A549 (cell line): ENCODE data around the gene ZNF681. TPM values are rescaled to one million over a fixed set of nuclear protein-coding genes. Genes with fewer than 3 reads are reported as not detected.
A peak's percentile ranks its signal among the peaks of the same experiment; 100 is the strongest.

ENCODE experiments used
- ATAC-seq, 2 experiments: fragments of 200-7000 bp in 1 of 2; fragments of >200 bp in 1 of 2; cut with Nextera tagmentation in 1 of 2; cut with Tn5 transposase in 1 of 2; 3 replicates each; pipeline versions ENCODE4 v1.8.0 to v1.9.1; 2018 to 2020; ENCODE audit warnings: mild to moderate bottlenecking in 1 of 2, moderate library complexity in 1 of 2
- CTCF ChIA-PET: fragments of 300-600 bp; sonication (Branson Sonifier 250); formaldehyde crosslinking; extraction: SDS; loops from one replicate; lab custom pipeline; 2021; ENCODE audit warnings: antibody characterized with exemption, inconsistent platforms; lab: Yijun Ruan, JAX
- POLR2A ChIA-PET: fragments of 350-600 bp; formaldehyde crosslinking; extraction: SDS; loops from one replicate; lab custom pipeline; 2021; ENCODE audit warnings: antibody characterized with exemption, inconsistent platforms; lab: Yijun Ruan, JAX
- DNase-seq, 2 experiments: peaks; one replicate each; pipeline versions ENCODE4 v3.0.0 to v3.0.0-alpha.2; 2011 to 2016; ENCODE audit warnings: low read depth in 1 of 2, low spot score in 1 of 2
- FAIRE-seq: peaks from 2 replicates; lab custom pipeline; 2011; peaks lifted over from hg19 to GRCh38; lab: Jason Lieb, UNC
- H3K27ac ChIP-seq, 2 experiments: fragments of >200 bp; sonication (Bioruptor Twin); formaldehyde crosslinking; 3 replicates each; pipeline ENCODE4 v1.5.1; 2016 to 2017
- H3K4me1 ChIP-seq: fragments of >200 bp; sonication (Bioruptor Twin); formaldehyde crosslinking; 3 replicates; pipeline ENCODE4 v1.6.1; 2016
- H3K4me2 ChIP-seq: fragments of >200 bp; sonication (Bioruptor Twin); formaldehyde crosslinking; 3 replicates; pipeline ENCODE4 v1.6.1; 2016
- H3K4me3 ChIP-seq: fragments of >200 bp; sonication (Bioruptor Twin); formaldehyde crosslinking; 3 replicates; pipeline ENCODE4 v1.5.1; 2016
- H3K9me3 ChIP-seq: fragments of >200 bp; sonication (Bioruptor Twin); formaldehyde crosslinking; 3 replicates; pipeline ENCODE4 v1.6.1; 2016
- ATOH8 ChIP-seq: fragments of 250-450 bp; sonication (Bioruptor Pico); IDR thresholded peaks from 2 replicates; pipeline ENCODE4 v1.5.0; 2020; ENCODE audit warnings: low read depth, mild to moderate bottlenecking, moderate library complexity
- BCL3 ChIP-seq: fragments of >200 bp; sonication (Bioruptor Twin); formaldehyde crosslinking; IDR thresholded peaks from 3 replicates; pipeline ENCODE4 v1.6.1; 2016
- BHLHE40 ChIP-seq: IDR thresholded peaks from 2 replicates; pipeline ENCODE4 v1.6.1; 2012; ENCODE audit warnings: low read depth, low read length, inconsistent platforms
- CBX8 ChIP-seq: fragments of 200-600 bp; sonication (generic); IDR thresholded peaks from 2 replicates; pipeline ENCODE4 v1.6.1; 2016
- EHF ChIP-seq: fragments of 250-450 bp; sonication (Bioruptor Pico); IDR thresholded peaks from 2 replicates; pipeline ENCODE4 v1.5.0; 2020; ENCODE audit warnings: mild to moderate bottlenecking
- ELK1 ChIP-seq: fragments of 150-350 bp; IDR thresholded peaks from 2 replicates; pipeline ENCODE4 v1.6.1; 2014; ENCODE audit warnings: low read depth, mild to moderate bottlenecking, low read length
- FOSL2 ChIP-seq, 2 experiments: fragments of 450-650 bp in 1 of 2; fragments of >200 bp in 1 of 2; sonication (Bioruptor Twin) in 1 of 2; formaldehyde crosslinking; IDR thresholded peaks; 2 replicates each; pipeline versions ENCODE4 v1.5.0 to v1.6.1; 2016 to 2020; ENCODE audit warnings: mild to moderate bottlenecking in 1 of 2, moderate library complexity in 1 of 2
- KDM1A ChIP-seq: fragments of 200-600 bp; sonication (generic); IDR thresholded peaks from 2 replicates; pipeline ENCODE4 v1.6.1; 2016; ENCODE audit warnings: low read depth, mild to moderate bottlenecking
- MAFK ChIP-seq: fragments of 450-650 bp; IDR thresholded peaks from 2 replicates; pipeline ENCODE4 v1.6.1; 2014; ENCODE audit not compliant: partially characterized antibody
- NPAS2 ChIP-seq: fragments of 250-450 bp; sonication (Bioruptor Pico); IDR thresholded peaks from 2 replicates; pipeline ENCODE4 v1.8.0; 2022; ENCODE audit warnings: mild to moderate bottlenecking, moderate library complexity, borderline replicate concordance
- PBX3 ChIP-seq: IDR thresholded peaks from 2 replicates; pipeline ENCODE4 v1.6.1; 2012
- POLR2AphosphoS2 ChIP-seq: conservative IDR thresholded peaks from 2 replicates; pipeline ENCODE4 v1.6.1; 2012; ENCODE audit warnings: low read length, improper control_type of control experiment, inconsistent platforms
- RAD21 ChIP-seq, 2 experiments: fragments of >200 bp in 1 of 2; sonication (Bioruptor Twin) in 1 of 2; formaldehyde crosslinking in 1 of 2; IDR thresholded peaks in 1 of 2; conservative IDR thresholded peaks in 1 of 2; 2 replicates in 1 of 2; 3 replicates in 1 of 2; pipeline ENCODE4 v1.6.1; 2012 to 2018; ENCODE audit warnings: inconsistent platforms in 1 of 2
- RARB ChIP-seq: fragments of 250-450 bp; sonication (Bioruptor Pico); IDR thresholded peaks from 2 replicates; pipeline ENCODE4 v1.8.0; 2021; ENCODE audit warnings: mild to moderate bottlenecking, moderate library complexity
- RFX5 ChIP-seq: fragments of 450-650 bp; IDR thresholded peaks from 2 replicates; pipeline ENCODE4 v1.7.1; 2014; ENCODE audit warnings: antibody characterized with exemption, mild to moderate bottlenecking, moderate library complexity
- SMC3 ChIP-seq: fragments of >200 bp; sonication (Bioruptor Twin); formaldehyde crosslinking; IDR thresholded peaks from 3 replicates; pipeline ENCODE4 v1.6.1; 2018; ENCODE audit warnings: inconsistent platforms
- ZFP36 ChIP-seq: fragments of 450-650 bp; IDR thresholded peaks from 2 replicates; pipeline ENCODE4 v1.6.1; 2014; ENCODE audit warnings: borderline replicate concordance; ENCODE audit not compliant: partially characterized antibody
- WGBS: methylation state at CpG from one replicate; pipeline ENCODE4 v1.1.6; 2017; ENCODE audit errors: missing lambda C conversion rate; 5-methylcytosine and 5-hydroxymethylcytosine counted together
- polyA plus RNA-seq, 4 experiments: library from polyadenylated mRNA; depleted of rRNA in 3 of 4; stranded (reverse); fragments of >200 nt; fragmentation: RNase III in 1 of 4; extraction: RNeasy Plus Mini Kit Qiagen cat#74134 plus additional on column Dnase treatment in 1 of 4; gene quantifications; 2 replicates in 3 of 4; 3 replicates in 1 of 4; pipeline ENCODE4 v1.2.3, GENCODE V29; 2011 to 2017

Gene ZNF681
- polyA plus RNA-seq, 2 of the 4 experiments (the other 2 are of a cell fraction) = 0.01 to 0.03 TPM

GRCh38 chr19:23804676-23805075 is 46.0 kb upstream of the ZNF681 start:
- no peak for FAIRE-seq
- 7% methylated on average over 4 of the region's 4 CpGs for WGBS
- CTCF ChIA-PET = interaction anchor here (1.0 kb wide), 1 partner anchor 248 kb away, joined by 3 read pairs; no protein-coding TSS in a partner anchor
- H3K9me3 ChIP-seq = peaks cover 17% of the 10 kb centered on the region
- no peak overlapping the region for H3K27ac ChIP-seq
- no peaks in the 10 kb centered on the region for H3K4me1 ChIP-seq
- no peak for ATAC-seq
- no peak overlapping the region for H3K4me2 ChIP-seq
- TF ChIP-seq FOSL2 (IDR thresholded peaks at IDR 0.05) = no peak
- no peak for TF ChIP-seq FOSL2 (CRISPR knock-in tag; IDR thresholded peaks at IDR 0.05)
- no peak for TF ChIP-seq BHLHE40
- no peak for TF ChIP-seq RFX5
- TF ChIP-seq BCL3 = no peak
- TF ChIP-seq POLR2AphosphoS2 = no peak
- TF ChIP-seq ZFP36 = no peak
- TF ChIP-seq CBX8 = no peak
- no peak for TF ChIP-seq EHF (CRISPR knock-in tag)
- TF ChIP-seq PBX3 = no peak
- TF ChIP-seq RARB (CRISPR knock-in tag) = no peak
- no peak for TF ChIP-seq RAD21 (conservative IDR thresholded peaks at IDR 0.05 in 1 of 2, IDR thresholded peaks at IDR 0.05 in 1 of 2)
- TF ChIP-seq, all 56 proteins: peak for 0
- no peak for DNase-seq
- POLR2A ChIA-PET = no interaction called here
- no peak overlapping the region for H3K4me3 ChIP-seq

- no peak for FAIRE-seq
- H3K27ac ChIP-seq = no peak overlapping the region
- POLR2A ChIA-PET = no interaction called here
- no peak for TF ChIP-seq KDM1A
- TF ChIP-seq RARB (CRISPR knock-in tag) = no peak
- TF ChIP-seq ELK1 = no peak
- no peak for TF ChIP-seq SMC3
- no peak for TF ChIP-seq ATOH8 (CRISPR knock-in tag)
- no peak for TF ChIP-seq NPAS2 (CRISPR knock-in tag)
- TF ChIP-seq, all 56 proteins: peak for 0
- H3K4me3 ChIP-seq = no peak overlapping the region
- no peak for DNase-seq
- H3K9me3 ChIP-seq = peaks cover 15% of the 10 kb centered on the region
- ATAC-seq = no peak
- CTCF ChIA-PET = no interaction called here
- no peak overlapping the region for H3K4me2 ChIP-seq
- no peaks in the 10 kb centered on the region for H3K4me1 ChIP-seq
Measured at GRCh38 chr19:23802290-23802689, 43.6 kb upstream of the ZNF681 start.

GRCh38 chr19:23801803-23802202 is 43.1 kb upstream of the ZNF681 start:
- peak; percentile 67 for FAIRE-seq
- DNase-seq = no peak
- Histone ChIP-seq H3K27ac (no peak overlapping the region), H3K9me3 (peaks cover 15% of the 10 kb centered on the region), H3K4me3 (no peak overlapping the region), H3K4me1 (no peaks in the 10 kb centered on the region), H3K4me2 (no peak overlapping the region)
- POLR2A ChIA-PET = no interaction called here
- 6% methylated on average over 1 of the region's 1 CpG for WGBS
- CTCF ChIA-PET = no interaction called here
- no peak for ATAC-seq
- TF ChIP-seq MAFK = peak; percentile 28
- TF ChIP-seq SMC3 = no peak
- TF ChIP-seq, all 56 proteins: peak for 1
